Fibroblast of lung (primary cell): ENCODE measurements around the gene ZNF474. TPM values are rescaled to one million over a fixed set of nuclear protein-coding genes. Genes with fewer than 3 reads are reported as not detected.

Experiments
- DNase-seq, 2 donors: peaks; one replicate each; pipeline versions ENCODE4 v3.0.0 to v3.0.0-alpha.2; 2010; ENCODE audit warnings: low read depth in 2 of 2
- H2AFZ ChIP-seq: 2 replicates; pipeline ENCODE4 v1.5.1; 2012; ENCODE audit warnings: low read length, control low read depth, inconsistent platforms
- H3K27ac ChIP-seq: 2 replicates; pipeline ENCODE4 v1.5.1; 2011; ENCODE audit warnings: low read length, control low read depth; ENCODE audit not compliant: insufficient read depth
- H3K27me3 ChIP-seq: 2 replicates; pipeline ENCODE4 v1.5.1; 2011; ENCODE audit warnings: mild to moderate bottlenecking, low read length; ENCODE audit not compliant: control insufficient read depth, insufficient read depth
- H3K36me3 ChIP-seq: 2 replicates; pipeline ENCODE4 v1.5.1; 2011; ENCODE audit warnings: low read length; ENCODE audit not compliant: control insufficient read depth, insufficient read depth
- H3K4me1 ChIP-seq: 2 replicates; pipeline ENCODE4 v1.5.1; 2011; ENCODE audit warnings: low read length; ENCODE audit not compliant: control insufficient read depth, insufficient read depth; ENCODE audit errors: extremely low read depth
- H3K4me2 ChIP-seq: 2 replicates; pipeline ENCODE4 v1.5.1; 2011; ENCODE audit warnings: low read length, control low read depth; ENCODE audit not compliant: insufficient read depth; ENCODE audit errors: extremely low read depth
- H3K4me3 ChIP-seq, 4 experiments: fragments of 200-600 bp in 1 of 4; sonication (generic) in 1 of 4; replicated peaks in 1 of 4; 2 replicates each; pipeline ENCODE4 v1.5.1; 2011 to 2016; ENCODE audit warnings: low read length in 4 of 4, low read depth in 3 of 4, mild to moderate bottlenecking in 3 of 4, control low read depth in 2 of 4, inconsistent platforms in 1 of 4, mixed read lengths in 1 of 4; ENCODE audit not compliant: insufficient read depth in 1 of 4; ENCODE audit errors: control extremely low read depth in 1 of 4
- H3K79me2 ChIP-seq: 2 replicates; pipeline ENCODE4 v1.5.1; 2012; ENCODE audit warnings: mild to moderate bottlenecking, low read length, inconsistent platforms; ENCODE audit not compliant: control insufficient read depth, insufficient read depth
- H3K9ac ChIP-seq: 2 replicates; pipeline ENCODE4 v1.5.1; 2011; ENCODE audit warnings: mild to moderate bottlenecking, low read length, control low read depth; ENCODE audit not compliant: insufficient read depth
- H3K9me3 ChIP-seq: 2 replicates; pipeline ENCODE4 v1.5.1; 2012; ENCODE audit warnings: low read depth, low read length; ENCODE audit not compliant: control insufficient read depth, insufficient read depth
- H4K20me1 ChIP-seq: 2 replicates; pipeline ENCODE4 v1.5.1; 2011; ENCODE audit warnings: low read length; ENCODE audit not compliant: control insufficient read depth, insufficient read depth; ENCODE audit errors: extremely low read depth
- CTCF ChIP-seq, 2 donors: IDR thresholded peaks in 1 of 2; conservative IDR thresholded peaks in 1 of 2; 1 replicate in 1 of 2; 2 replicates in 1 of 2; pipeline ENCODE4 v1.5.1; 2011 to 2012; ENCODE audit warnings: low read length in 2 of 2, control low read depth in 1 of 2, inconsistent platforms in 1 of 2, low read depth in 1 of 2, mild to moderate bottlenecking in 1 of 2
- EZH2 ChIP-seq: IDR thresholded peaks from 2 replicates; pipeline ENCODE4 v1.5.1; 2012; ENCODE audit warnings: low read length, control low read depth, mild to moderate bottlenecking; ENCODE audit errors: missing control alignments
- polyA plus RNA-seq, 2 donors: library from polyadenylated mRNA; depleted of rRNA in 1 of 2; stranded (reverse) in 1 of 2; unstranded in 1 of 2; fragments of >200 nt; gene quantifications; 2 replicates each; pipeline ENCODE4 v1.2.1, GENCODE V29; 2011 to 2012; ENCODE audit warnings: missing spikeins in 1 of 2
- total RNA-seq: library from RNA; depleted of rRNA; stranded (reverse); fragments of >200 nt; gene quantifications from 2 replicates; pipeline ENCODE4 v1.2.1, GENCODE V29; 2014

The ZNF474 gene
- total and polyA plus RNA-seq, 2 donors (not counting 1 experiment from before 2014, with no cell fraction given): 0.17 to 0.20 TPM

DNA sequence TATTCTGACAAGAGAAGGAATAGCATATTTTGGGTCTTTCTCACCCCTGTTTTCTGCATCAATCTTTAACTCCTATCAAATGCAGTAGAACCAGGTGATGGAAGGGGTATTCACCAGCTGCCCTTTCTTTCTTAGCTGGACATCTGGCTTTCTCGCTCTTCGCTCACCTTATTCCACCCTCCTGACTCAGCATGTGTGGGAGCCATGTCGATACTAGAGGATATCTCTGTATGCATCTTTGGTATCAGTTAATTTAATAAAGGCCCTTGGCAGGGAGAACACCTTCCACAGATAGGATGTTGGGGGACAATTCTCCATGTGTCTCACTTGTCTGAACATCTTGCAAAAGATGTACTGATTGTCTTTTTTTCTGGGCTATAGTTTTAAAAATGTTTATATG is 71.5 kb downstream of the ZNF474 start:
- no peak for DNase-seq
- peaks cover 2% of the 10 kb centered on the region for H3K27me3 ChIP-seq
- TF ChIP-seq EZH2 (no peak), CTCF (conservative IDR thresholded peaks at IDR 0.05 in 1 of 2, IDR thresholded peaks at IDR 0.05 in 1 of 2; ENCODE audit: low read depth in 1 of 2, low read length in 2 of 2) (no peak)

DNA sequence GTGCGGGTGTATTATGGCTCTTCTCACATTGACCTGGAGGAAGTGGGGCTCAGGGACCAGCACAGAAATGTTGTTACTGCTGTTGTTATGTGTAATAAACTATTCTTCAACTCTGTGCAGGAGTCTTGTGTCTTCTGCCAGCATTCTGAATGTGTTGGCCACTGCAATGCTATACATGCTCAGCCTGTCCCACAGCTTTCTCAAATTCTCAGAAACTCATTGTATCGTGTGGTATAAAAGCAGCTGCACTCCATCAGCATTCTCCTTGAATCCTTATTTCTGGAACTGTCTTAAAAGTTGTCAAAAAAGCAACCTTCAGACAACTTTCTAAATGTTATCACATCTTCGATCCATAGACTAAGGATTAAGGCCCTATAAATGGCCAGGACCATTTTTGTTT is 72.0 kb downstream of the ZNF474 start:
- H4K20me1 ChIP-seq: no peaks in the 10 kb centered on the region
- no peak overlapping the region for H3K4me3 ChIP-seq
- no peak overlapping the region for H3K9ac ChIP-seq
- H3K36me3 ChIP-seq: no peaks in the 10 kb centered on the region
- H3K4me2 ChIP-seq: no peak overlapping the region
- TF ChIP-seq CTCF (conservative IDR thresholded peaks at IDR 0.05 in 1 of 2, IDR thresholded peaks at IDR 0.05 in 1 of 2; ENCODE audit: low read depth in 1 of 2, low read length in 2 of 2): no peak
- TF ChIP-seq EZH2: no peak
- no peak for DNase-seq
- H3K79me2 ChIP-seq: no peaks in the 10 kb centered on the region
- peaks cover 2% of the 10 kb centered on the region for H3K27me3 ChIP-seq
- no peak overlapping the region for H3K27ac ChIP-seq
- no peaks in the 10 kb centered on the region for H3K9me3 ChIP-seq
- no peaks in the 10 kb centered on the region for H3K4me1 ChIP-seq
- no peak overlapping the region for H2AFZ ChIP-seq

More for the DNA sequence above, 71.5 kb downstream of the ZNF474 start:
- no peaks in the 10 kb centered on the region for H3K9me3 ChIP-seq
- no peaks in the 10 kb centered on the region for H3K36me3 ChIP-seq
- no peak overlapping the region for H3K4me2 ChIP-seq
- H3K4me1 ChIP-seq: no peaks in the 10 kb centered on the region
- no peaks in the 10 kb centered on the region for H4K20me1 ChIP-seq
- no peak overlapping the region for H3K9ac ChIP-seq
- no peaks in the 10 kb centered on the region for H3K79me2 ChIP-seq
- no peak overlapping the region for H3K4me3 ChIP-seq
- no peak overlapping the region for H2AFZ ChIP-seq
- H3K27ac ChIP-seq: no peak overlapping the region

DNA sequence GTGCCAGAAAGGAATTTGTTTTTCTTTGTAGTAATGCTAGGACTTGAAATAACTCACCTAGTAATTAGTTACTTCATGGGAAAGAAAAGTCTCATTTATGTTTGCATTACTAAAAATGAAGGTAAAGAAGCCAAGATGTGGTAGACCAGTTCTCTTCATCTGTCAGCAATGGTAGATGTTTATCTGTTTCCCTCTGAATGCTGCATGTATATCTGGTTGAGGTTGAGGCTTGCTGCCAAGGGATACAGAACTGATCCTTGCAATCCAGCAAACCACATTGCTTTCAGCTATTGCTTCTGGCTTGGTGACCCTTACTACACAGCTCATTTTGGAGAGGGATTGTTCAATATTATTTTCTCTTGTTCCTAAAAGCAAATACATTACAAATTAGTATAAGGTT is 73.6 kb downstream of the ZNF474 start:
- H3K36me3 ChIP-seq: no peaks in the 10 kb centered on the region
- no peak overlapping the region for H3K4me3 ChIP-seq
- H4K20me1 ChIP-seq: no peaks in the 10 kb centered on the region
- peaks cover 2% of the 10 kb centered on the region for H3K27me3 ChIP-seq
- H3K4me2 ChIP-seq: no peak overlapping the region
- no peaks in the 10 kb centered on the region for H3K79me2 ChIP-seq
- no peak overlapping the region for H2AFZ ChIP-seq
- H3K27ac ChIP-seq: no peak overlapping the region
- H3K9ac ChIP-seq: no peak overlapping the region
- no peaks in the 10 kb centered on the region for H3K4me1 ChIP-seq
- peak; percentile 25 to 78 for DNase-seq
- H3K9me3 ChIP-seq: no peaks in the 10 kb centered on the region
- TF ChIP-seq EZH2 (no peak), CTCF (conservative IDR thresholded peaks at IDR 0.05 in 1 of 2, IDR thresholded peaks at IDR 0.05 in 1 of 2; ENCODE audit: low read depth in 1 of 2, low read length in 2 of 2) (no peak)

Other genes starting within 250 kb of the ZNF474 start
- 14.9 and 18.5 TPM in 2 replicates for gene SRFBP1, start 167.6 kb upstream of the ZNF474 start, total RNA-seq
- gene SRFBP1, start 167.6 kb upstream of the ZNF474 start, polyA plus RNA-seq: 7.0 and 8.0 TPM in 2 replicates
- 33.4 and 81.9 TPM in 2 replicates for gene LOX, start 51.3 kb upstream of the ZNF474 start, total RNA-seq
- gene LOX, start 51.3 kb upstream of the ZNF474 start, polyA plus RNA-seq: 136 and 336 TPM in 2 replicates
- 4.1 and 5.1 TPM in 2 replicates for gene SNCAIP, start 182.7 kb downstream of the ZNF474 start, total RNA-seq
- 1.3 and 2.4 TPM in 2 replicates for gene SNCAIP, start 182.7 kb downstream of the ZNF474 start, polyA plus RNA-seq